GM23338 (cell line): Measurements from ENCODE around the gene KREMEN2. TPM values are rescaled to one million over a fixed set of nuclear protein-coding genes. Genes with fewer than 3 reads are reported as not detected.

ENCODE experiments used
- ATAC-seq: fragments of 200-7000 bp; cut with Tn5 transposase; 3 replicates; pipeline ENCODE4 v1.9.1; 2020
- DNase-seq: peaks from one replicate; pipeline ENCODE4 v3.0.0-alpha.2; 2015; ENCODE audit warnings: low spot score
- H2AFZ ChIP-seq: fragments of 200-600 bp; sonication (generic); 2 replicates; pipeline ENCODE4 v1.8.0; 2016; ENCODE audit warnings: antibody characterized with exemption, mild to moderate bottlenecking, moderate library complexity
- H3F3A ChIP-seq: fragments of 200-600 bp; sonication (generic); replicated peaks from 2 replicates; pipeline ENCODE4 v1.8.0; 2017; ENCODE audit warnings: antibody characterized with exemption, mixed run types, low read depth
- H3K27ac ChIP-seq: fragments of 200-600 bp; sonication (generic); 2 replicates; pipeline ENCODE4 v1.6.1; 2016; ENCODE audit warnings: low read depth
- H3K27me3 ChIP-seq: fragments of 200-600 bp; sonication (generic); 2 replicates; pipeline ENCODE4 v1.8.0; 2016; ENCODE audit warnings: mild to moderate bottlenecking, mixed run types, moderate library complexity; ENCODE audit not compliant: insufficient read depth
- H3K36me3 ChIP-seq: fragments of 200-600 bp; sonication (generic); 2 replicates; pipeline ENCODE4 v1.8.0; 2016; ENCODE audit warnings: mild to moderate bottlenecking; ENCODE audit not compliant: insufficient read depth
- H3K4me1 ChIP-seq: fragments of 200-600 bp; sonication (generic); 2 replicates; pipeline ENCODE4 v1.8.0; 2016; ENCODE audit warnings: mild to moderate bottlenecking, moderate library complexity; ENCODE audit not compliant: insufficient read depth
- H3K4me2 ChIP-seq: fragments of 200-600 bp; sonication (generic); 2 replicates; pipeline ENCODE4 v1.7.1; 2017; ENCODE audit warnings: mixed run types
- H3K4me3 ChIP-seq: fragments of 200-600 bp; sonication (generic); 2 replicates; pipeline ENCODE4 v1.6.1; 2016; ENCODE audit warnings: mixed run types
- H3K79me2 ChIP-seq: fragments of 200-600 bp; sonication (generic); replicated peaks from 2 replicates; pipeline ENCODE4 v1.8.0; 2017; ENCODE audit warnings: mild to moderate bottlenecking; ENCODE audit not compliant: insufficient read depth
- H3K9me2 ChIP-seq: fragments of 200-600 bp; sonication (generic); 2 replicates; pipeline ENCODE4 v1.8.0; 2017; ENCODE audit not compliant: insufficient read depth
- H4K20me1 ChIP-seq: fragments of 200-600 bp; sonication (generic); replicated peaks from 2 replicates; pipeline ENCODE4 v1.8.0; 2017; ENCODE audit warnings: mild to moderate bottlenecking; ENCODE audit not compliant: insufficient read depth
- H3K27ac Mint-ChIP-seq: 2 replicates; pipeline ENCODE4 v1.8.0; 2020; ENCODE audit warnings: inconsistent platforms, mild to moderate bottlenecking, moderate library complexity, mixed read lengths
- H3K27me3 Mint-ChIP-seq: 3 replicates; pipeline ENCODE4 v1.8.0; 2022; ENCODE audit warnings: low read depth, mild to moderate bottlenecking, moderate library complexity, mixed read lengths, inconsistent platforms; ENCODE audit not compliant: insufficient read depth, poor library complexity
- H3K36me3 Mint-ChIP-seq: 3 replicates; pipeline ENCODE4 v1.8.0; 2021; ENCODE audit warnings: low read depth, mild to moderate bottlenecking, inconsistent platforms, moderate library complexity, mixed read lengths
- H3K4me1 Mint-ChIP-seq: 3 replicates; pipeline ENCODE4 v1.8.0; 2020; ENCODE audit warnings: mild to moderate bottlenecking, inconsistent platforms, mixed read lengths
- H3K4me3 Mint-ChIP-seq: 3 replicates; pipeline ENCODE4 v1.8.0; 2021; ENCODE audit warnings: moderate library complexity, mild to moderate bottlenecking, inconsistent platforms, mixed read lengths
- H3K9me3 Mint-ChIP-seq: 3 replicates; pipeline ENCODE4 v1.8.0; 2020; ENCODE audit warnings: moderate library complexity, mild to moderate bottlenecking, inconsistent platforms, mixed read lengths
- CTCF ChIP-seq, 2 experiments: fragments of 200-600 bp in 1 of 2; sonication (generic) in 1 of 2; conservative IDR thresholded peaks; 2 replicates each; pipeline versions ENCODE4 v1.5.1 to v1.6.1; 2016 to 2017; ENCODE audit warnings: antibody characterized with exemption in 2 of 2, low read depth in 2 of 2, mild to moderate bottlenecking in 2 of 2, moderate library complexity in 1 of 2
- REST ChIP-seq: IDR thresholded peaks from one replicate; pipeline ENCODE4 v1.6.1; 2018; ENCODE audit warnings: antibody characterized with exemption; ENCODE audit not compliant: unreplicated experiment
- polyA plus RNA-seq: library from polyadenylated mRNA; unstranded; fragments of >200 nt; fragmentation: Nextera tagmentation; extraction: Ambion mirVana; gene quantifications from 2 replicates; pipeline ENCODE4 v1.2.1, GENCODE V29; 2016
- total RNA-seq: library from RNA; depleted of rRNA; stranded (reverse); fragments of >200 nt; shearing (Covaris generic); gene quantifications from 2 replicates; pipeline ENCODE4 v1.2.3, GENCODE V29; 2014

KREMEN2 gene
- total and polyA plus RNA-seq, 2 experiments from 2014 or later = 4.9 to 16.1 TPM

DNA sequence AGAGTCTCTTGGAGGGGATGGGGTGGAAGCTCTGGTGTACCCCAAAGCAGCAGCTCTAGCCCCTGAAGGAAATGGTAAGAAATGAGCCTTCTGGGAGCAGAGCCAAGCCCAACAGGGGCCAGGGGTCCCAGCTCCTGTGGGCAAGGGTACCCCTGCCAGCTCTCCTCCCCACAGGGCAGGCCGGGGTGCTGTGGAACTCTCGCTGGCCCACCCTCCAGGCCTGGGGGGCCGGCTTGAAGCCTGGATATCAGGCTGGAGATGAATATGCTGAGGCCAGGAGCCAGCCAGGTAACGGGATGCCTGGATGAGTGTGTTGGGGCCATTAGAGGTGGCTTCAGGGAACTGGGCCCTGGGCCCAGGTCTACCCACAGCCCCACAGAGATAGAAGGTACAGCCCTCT is 36.5 kb downstream of the KREMEN2 start:
- H3K27ac Mint-ChIP-seq = no peak overlapping the region
- Histone ChIP-seq H3K4me1 (peaks cover 8% of the 10 kb centered on the region), H2AFZ (no peak overlapping the region), H3K4me2 (no peak overlapping the region), H3K9me2 (no peaks in the 10 kb centered on the region), H3F3A (no peaks in the 10 kb centered on the region; the same call in 1 of the 2 replicates), H3K27ac (no peak overlapping the region), H4K20me1 (no peaks in the 10 kb centered on the region), H3K27me3 (no peaks in the 10 kb centered on the region), H3K4me3 (no peak overlapping the region), H3K36me3 (no peaks in the 10 kb centered on the region), H3K79me2 (no peaks in the 10 kb centered on the region)
- no peak for ATAC-seq
- H3K36me3 Mint-ChIP-seq = peaks cover 4% of the 10 kb centered on the region; the same call in 1 of the 3 replicates
- H3K4me1 Mint-ChIP-seq = peaks cover 12% of the 10 kb centered on the region; the same call in 2 of the 3 replicates
- H3K27me3 Mint-ChIP-seq = peaks cover 5% of the 10 kb centered on the region
- DNase-seq = no peak
- H3K4me3 Mint-ChIP-seq = no peak overlapping the region
- H3K9me3 Mint-ChIP-seq = no peaks in the 10 kb centered on the region
- TF ChIP-seq REST = no peak

DNA sequence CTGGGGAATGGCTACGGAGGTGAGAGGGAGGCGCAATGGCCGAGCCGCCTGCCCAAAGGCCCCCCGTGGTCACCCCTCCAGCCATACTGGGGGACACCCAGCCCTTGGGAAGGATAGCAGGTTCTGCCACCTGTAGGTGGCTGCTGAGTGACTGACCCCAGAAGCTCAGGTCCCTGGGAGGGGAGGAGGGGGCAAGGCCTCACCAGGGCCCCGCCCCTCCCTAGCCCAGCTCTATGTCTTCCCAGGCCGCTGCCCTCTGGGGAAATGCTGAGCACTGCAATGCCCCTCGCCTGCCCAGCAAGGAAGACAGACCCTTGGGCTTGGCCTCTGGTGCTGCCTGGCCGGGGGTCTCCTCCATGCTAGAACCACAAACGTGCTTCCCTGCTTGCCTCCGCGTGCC is 37.2 kb downstream of the KREMEN2 start:
- no peak for TF ChIP-seq REST
- TF ChIP-seq CTCF (conservative IDR thresholded peaks at IDR 0.05; ENCODE audit: low read depth in 2 of 2) = 0 out of 4 replicates have a peak, but pooled peaks of 1 of the 2 experiments have one; percentile 11
- no peak overlapping the region; the same call in 1 of the 2 replicates for H3K27ac Mint-ChIP-seq
- no peaks in the 10 kb centered on the region; the same call in 1 of the 2 replicates for H3F3A ChIP-seq

More for the DNA sequence above, 37.2 kb downstream of the KREMEN2 start:
- no peaks in the 10 kb centered on the region for H3K36me3 ChIP-seq
- H3K27me3 ChIP-seq = no peaks in the 10 kb centered on the region
- Mint-ChIP-seq H3K4me3 (no peak overlapping the region), H3K4me1 (peaks cover 16% of the 10 kb centered on the region; the same call in 2 of the 3 replicates), H3K27me3 (peaks cover 5% of the 10 kb centered on the region), H3K36me3 (peaks cover 5% of the 10 kb centered on the region), H3K9me3 (no peaks in the 10 kb centered on the region)
- ATAC-seq = peak; percentile 13
- no peaks in the 10 kb centered on the region for H3K79me2 ChIP-seq
- H3K4me1 ChIP-seq = peaks cover 11% of the 10 kb centered on the region
- H3K9me2 ChIP-seq = no peaks in the 10 kb centered on the region
- no peak overlapping the region for H3K4me2 ChIP-seq
- DNase-seq = peak; percentile 69
- no peaks in the 10 kb centered on the region for H4K20me1 ChIP-seq
- H3K27ac ChIP-seq = no peak overlapping the region
- no peak overlapping the region for H3K4me3 ChIP-seq
- H2AFZ ChIP-seq = no peak overlapping the region
